Adrenal gland (tissue), 5 donors: Measurements from ENCODE around the gene RANBP10.

Experiments used
- CTCF ChIP-seq, 6 experiments: fragments of 450-650 bp in 4 of 6; fragments of 200-600 bp in 2 of 6; sonication (generic) in 1 of 6; IDR thresholded peaks; 1 replicate in 5 of 6; 2 replicates in 1 of 6; pipeline versions ENCODE4 v1.5.1 to v1.8.0; 2016 to 2021; ENCODE audit warnings: antibody characterized with exemption in 6 of 6, mild to moderate bottlenecking in 2 of 6, moderate library complexity in 1 of 6
- POLR2A ChIP-seq, 2 donors: fragments of 450-650 bp; IDR thresholded peaks; one replicate each; pipeline ENCODE4 v1.6.1; 2017; ENCODE audit warnings: antibody characterized with exemption in 2 of 2, mild to moderate bottlenecking in 2 of 2, moderate library complexity in 1 of 2
- donor health status: DM: no; HTN: no; CAD: no.

GRCh38 chr16:67699265-67699664, 107.1 kb downstream of the RANBP10 start:
- TF ChIP-seq POLR2A (IDR thresholded peaks at IDR 0.05) = no peak
- no peak for TF ChIP-seq CTCF (IDR thresholded peaks at IDR 0.05)
